HG02938 (cell line): ENCODE data around the gene ADPRHL1.

Experiments
- ATAC-seq: cut with Tn5 transposase; IDR thresholded peaks from one replicate; pipeline ENCODE4 v1.9.1; 2021; ENCODE audit warnings: mild to moderate bottlenecking, moderate library complexity; ENCODE audit not compliant: unreplicated experiment

Gene ADPRHL1

DNA sequence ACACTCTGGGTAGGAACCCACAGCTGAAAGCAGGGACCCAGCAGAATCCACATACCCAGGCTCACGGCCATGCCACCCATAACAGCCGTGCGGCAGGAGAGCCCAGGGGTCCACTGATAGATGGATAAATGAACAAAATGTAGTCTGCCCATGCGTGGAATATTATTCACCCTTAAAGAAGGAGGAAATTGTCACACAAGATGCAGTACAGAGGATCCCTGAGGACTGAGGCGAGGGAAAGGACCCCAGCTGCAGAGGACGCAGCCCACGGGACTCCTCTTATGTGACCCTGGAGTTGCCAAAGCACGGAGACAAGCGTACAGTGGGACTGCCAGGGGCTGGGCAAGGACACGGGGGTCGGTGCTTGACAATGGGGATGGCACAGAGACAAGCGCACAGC is 100.0 kb downstream of the ADPRHL1 start:
- no peak for ATAC-seq

DNA sequence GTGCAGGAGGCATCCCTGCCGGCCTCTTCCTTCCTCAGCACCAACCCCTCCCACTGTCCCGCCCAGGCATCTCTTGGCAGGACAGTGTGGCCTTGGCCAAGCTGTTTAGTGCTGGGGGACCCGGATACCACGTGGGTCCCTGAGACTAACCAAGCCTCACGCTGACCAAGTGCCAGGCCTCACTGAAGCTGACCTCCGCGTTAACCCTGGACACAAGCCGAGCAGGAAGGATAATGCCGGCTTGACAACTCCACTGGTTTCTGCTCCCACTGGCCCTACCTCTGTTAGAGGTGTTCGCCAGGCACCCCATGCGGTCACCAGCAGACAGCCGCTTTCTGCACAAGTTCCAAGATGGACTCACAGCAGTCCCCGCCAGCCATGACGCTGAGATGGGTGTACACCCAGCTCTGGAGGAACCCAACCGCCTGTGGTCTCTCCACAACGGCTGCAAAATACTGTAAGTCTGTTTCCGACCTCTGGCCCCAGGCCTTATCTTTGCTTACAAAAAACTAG is 101.7 kb downstream of the ADPRHL1 start:
- ATAC-seq: no peak

DNA sequence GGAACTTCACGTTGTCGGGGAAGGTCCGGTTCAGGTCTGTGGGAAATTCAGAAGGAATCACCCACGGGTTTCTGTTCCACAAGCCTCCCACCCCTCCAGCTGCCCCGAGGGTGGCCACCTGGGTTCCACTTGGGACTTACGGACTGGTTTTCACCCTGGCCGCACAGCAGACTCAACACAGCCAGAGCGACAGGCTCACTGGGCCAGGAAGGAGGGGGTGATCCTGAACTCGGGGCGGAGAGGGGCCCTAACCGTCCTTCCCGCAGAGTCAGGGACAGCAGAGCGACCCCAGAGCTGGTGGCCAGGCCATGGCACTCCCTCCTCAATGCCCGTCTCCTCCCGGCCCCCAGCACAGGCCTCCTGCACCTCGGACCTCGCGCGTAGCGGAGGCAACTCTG is 102.4 kb downstream of the ADPRHL1 start:
- no peak for ATAC-seq

DNA sequence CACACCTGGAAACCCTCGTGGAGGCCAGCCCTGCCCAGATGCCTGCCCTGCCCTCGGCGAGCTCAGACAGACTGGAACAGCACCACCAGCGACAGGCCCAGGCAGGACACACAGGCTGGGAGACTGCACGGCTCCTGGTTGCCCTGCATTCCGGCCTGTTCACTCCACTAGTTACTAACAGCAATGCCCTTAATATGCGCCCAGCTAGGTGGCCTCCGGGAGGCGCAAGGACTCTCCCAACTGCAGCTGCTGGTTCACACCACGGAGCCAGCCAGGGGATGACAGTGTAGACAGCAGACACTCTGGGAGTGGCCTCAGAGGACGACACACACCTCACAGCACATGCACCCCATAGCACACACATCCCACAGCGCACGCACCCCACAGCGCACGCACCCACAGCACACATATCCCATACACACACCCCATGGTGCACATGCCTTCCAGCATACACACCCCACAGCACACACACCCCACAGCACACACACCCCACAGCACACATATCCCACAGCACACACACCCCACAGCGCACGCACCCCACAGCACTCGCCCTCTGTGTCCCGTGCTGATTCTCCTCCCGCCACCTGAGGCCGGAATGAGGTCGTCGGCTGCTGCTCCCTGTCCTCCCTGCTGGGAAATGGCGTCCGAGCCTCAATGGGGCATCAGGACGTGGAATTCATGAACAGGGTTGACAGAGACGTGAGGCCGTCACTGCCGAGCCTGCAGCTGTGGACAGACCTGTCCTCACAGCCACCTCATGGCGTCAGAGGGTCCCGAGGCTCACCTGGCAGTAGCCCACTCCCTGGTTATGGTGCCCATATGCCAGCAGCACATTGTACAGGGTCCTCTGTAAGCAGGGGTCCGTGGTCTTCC is 103.0 kb downstream of the ADPRHL1 start:
- ATAC-seq: no peak
